SK-N-SH (cell line): Measurements from ENCODE around the gene LTB4R. TPM values are rescaled to one million over a fixed set of nuclear protein-coding genes. Genes with fewer than 3 reads are reported as not detected.
"Not testable (repeated sequence)": the region's sequence is repeated elsewhere in the genome, so short reads cannot be mapped to it uniquely, and the experiment has no call there.

Source experiments
- CTCF ChIA-PET: fragments of 300-600, 350-600 bp; formaldehyde crosslinking; extraction: SDS; loops from one replicate; lab custom pipeline; 2021; lab: Yijun Ruan, JAX
- POLR2A ChIA-PET: fragments of 350-600 bp; sonication (Branson Sonifier 250); formaldehyde crosslinking; extraction: SDS; loops from one replicate; lab custom pipeline; 2020; ENCODE audit warnings: antibody characterized with exemption, inconsistent platforms; lab: Yijun Ruan, JAX
- DNase-seq: peaks from one replicate; pipeline ENCODE4 v3.0.0; 2012
- H2AFZ ChIP-seq: fragments of 200-600 bp; sonication (generic); 2 replicates; pipeline ENCODE4 v1.8.1; 2016; ENCODE audit warnings: antibody characterized with exemption, mild to moderate bottlenecking, low read depth
- H3F3A ChIP-seq: fragments of 200-600 bp; sonication (generic); replicated peaks from 2 replicates; pipeline ENCODE3; 2016; ENCODE audit warnings: antibody characterized with exemption, mild to moderate bottlenecking; ENCODE audit not compliant: insufficient read depth
- H3K27ac ChIP-seq, 2 experiments: fragments of 200-500 bp in 1 of 2; fragments of 200-600 bp in 1 of 2; sonication (Bioruptor generic) in 1 of 2; sonication (generic), shearing (Covaris generic) in 1 of 2; 2 replicates each; pipeline versions ENCODE4 v1.5.1 to v1.6.1; 2014 to 2016; ENCODE audit warnings: low read depth in 2 of 2, inconsistent platforms in 1 of 2, low read length in 1 of 2, mild to moderate bottlenecking in 1 of 2, mixed read lengths in 1 of 2
- H3K27me3 ChIP-seq: fragments of 200-600 bp; sonication (generic), shearing (Covaris generic); 2 replicates; pipeline ENCODE4 v1.6.1; 2016; ENCODE audit warnings: mixed run types; ENCODE audit not compliant: insufficient read depth
- H3K36me3 ChIP-seq, 2 experiments: fragments of 200-500 bp in 1 of 2; fragments of 200-600 bp in 1 of 2; sonication (Bioruptor generic) in 1 of 2; sonication (generic) in 1 of 2; replicated peaks in 1 of 2; 2 replicates each; pipeline versions ENCODE3 to v1.5.1; 2014 to 2016; ENCODE audit warnings: low read length in 1 of 2, mild to moderate bottlenecking in 1 of 2; ENCODE audit not compliant: insufficient read depth in 2 of 2, control insufficient read depth in 1 of 2
- H3K4me1 ChIP-seq, 2 experiments: fragments of 200-500 bp in 1 of 2; fragments of 200-600 bp in 1 of 2; sonication (Bioruptor generic) in 1 of 2; sonication (generic), shearing (Covaris generic) in 1 of 2; 2 replicates each; pipeline versions ENCODE4 v1.5.1 to v1.6.1; 2014 to 2016; ENCODE audit warnings: low read depth in 1 of 2, low read length in 1 of 2, mixed run types in 1 of 2; ENCODE audit not compliant: insufficient read depth in 2 of 2, control insufficient read depth in 1 of 2
- H3K4me2 ChIP-seq: fragments of 200-600 bp; sonication (generic), shearing (Covaris generic); 2 replicates; pipeline ENCODE4 v1.6.1; 2017; ENCODE audit warnings: mixed run types
- H3K4me3 ChIP-seq, 2 experiments: fragments of 200-500 bp in 1 of 2; fragments of 200-600 bp in 1 of 2; sonication (Bioruptor generic) in 1 of 2; sonication (generic), shearing (Covaris generic) in 1 of 2; 2 replicates each; pipeline versions ENCODE4 v1.5.1 to v1.8.1; 2014 to 2016; ENCODE audit warnings: low read depth in 2 of 2, inconsistent platforms in 1 of 2, low read length in 1 of 2, mild to moderate bottlenecking in 1 of 2, mixed read lengths in 1 of 2, moderate library complexity in 1 of 2
- H3K79me2 ChIP-seq: fragments of 200-600 bp; sonication (generic); 2 replicates; pipeline ENCODE4 v1.8.1; 2017; ENCODE audit warnings: mild to moderate bottlenecking; ENCODE audit not compliant: insufficient read depth
- H3K9ac ChIP-seq: fragments of 200-600 bp; sonication (generic); 2 replicates; pipeline ENCODE4 v1.6.1; 2017; ENCODE audit warnings: mixed run types
- H3K9me2 ChIP-seq: fragments of 200-600 bp; sonication (generic); 2 replicates; pipeline ENCODE4 v1.6.1; 2017; ENCODE audit warnings: mixed run types
- H3K9me3 ChIP-seq: fragments of 200-600 bp; sonication (generic); 2 replicates; pipeline ENCODE4 v1.6.1; 2017; ENCODE audit warnings: mixed run types, mild to moderate bottlenecking, moderate library complexity
- H4K20me1 ChIP-seq: fragments of 200-600 bp; sonication (generic); 2 replicates; pipeline ENCODE4 v1.6.1; 2017; ENCODE audit warnings: mild to moderate bottlenecking, mixed run types; ENCODE audit not compliant: insufficient read depth
- EP300 ChIP-seq, 2 experiments: IDR thresholded peaks; 2 replicates each; pipeline versions ENCODE4 v1.4.0 to v1.6.1; 2012; ENCODE audit warnings: borderline replicate concordance in 1 of 2, low read depth in 1 of 2, low read length in 1 of 2
- EZH2phosphoT487 ChIP-seq: fragments of 200-600 bp; sonication (generic); IDR thresholded peaks from 2 replicates; pipeline ENCODE4 v1.6.1; 2017; ENCODE audit warnings: low read depth, mixed run types, mild to moderate bottlenecking, antibody characterized with exemption, moderate library complexity, borderline replicate concordance
- FOSL2 ChIP-seq: IDR thresholded peaks from 2 replicates; pipeline ENCODE4 v1.4.0; 2012; ENCODE audit warnings: low read depth, mild to moderate bottlenecking, moderate library complexity, borderline replicate concordance
- GATA2 ChIP-seq: sonication (generic); formaldehyde crosslinking; IDR thresholded peaks from 2 replicates; pipeline ENCODE4 v1.5.0; 2020; ENCODE audit warnings: mild to moderate bottlenecking, missing genetic modification reagents
- MXI1 ChIP-seq: IDR thresholded peaks from 2 replicates; pipeline ENCODE4 v1.6.1; 2012; ENCODE audit warnings: mild to moderate bottlenecking, low read depth, low read length, improper control_type of control experiment
- NFIC ChIP-seq: IDR thresholded peaks from 2 replicates; pipeline ENCODE4 v1.4.0; 2012; ENCODE audit warnings: borderline replicate concordance
- RAD21 ChIP-seq: IDR thresholded peaks from 2 replicates; pipeline ENCODE4 v1.6.1; 2012; ENCODE audit warnings: mild to moderate bottlenecking, low read length
- SIN3A ChIP-seq: IDR thresholded peaks from 2 replicates; pipeline ENCODE4 v1.6.1; 2012; ENCODE audit warnings: low read depth, mild to moderate bottlenecking, low read length, moderate library complexity, borderline replicate concordance
- TCF12 ChIP-seq: IDR thresholded peaks from 2 replicates; pipeline ENCODE4 v1.4.0; 2012
- WGBS: methylation state at CpG from one replicate; pipeline ENCODE4 v1.1.6; 2017; ENCODE audit warnings: low lambda C conversion rate; 5-methylcytosine and 5-hydroxymethylcytosine counted together
- polyA plus RNA-seq, 3 experiments: library from polyadenylated mRNA; depleted of rRNA; stranded (reverse); fragments of >200 nt; gene quantifications; 2 replicates each; pipeline ENCODE4 v1.2.3, GENCODE V29; 2012
- TF ChIP-seq, protein P1 (sequence below): fragments of 150-350 bp; IDR thresholded peaks from 2 replicates; pipeline ENCODE4 v1.6.1; 2016; ENCODE audit warnings: mild to moderate bottlenecking, low read depth, low read length
- TF ChIP-seq, protein P2 (sequence below): IDR thresholded peaks from 2 replicates; pipeline ENCODE4 v1.4.0; 2012; ENCODE audit warnings: low read depth, borderline replicate concordance
- TF ChIP-seq, protein P3 (sequence below): IDR thresholded peaks from 2 replicates; pipeline ENCODE4; 2012

Gene LTB4R
- polyA plus RNA-seq, 1 of the 3 experiments (the other 2 are of a cell fraction) = 11.9 TPM

DNA sequence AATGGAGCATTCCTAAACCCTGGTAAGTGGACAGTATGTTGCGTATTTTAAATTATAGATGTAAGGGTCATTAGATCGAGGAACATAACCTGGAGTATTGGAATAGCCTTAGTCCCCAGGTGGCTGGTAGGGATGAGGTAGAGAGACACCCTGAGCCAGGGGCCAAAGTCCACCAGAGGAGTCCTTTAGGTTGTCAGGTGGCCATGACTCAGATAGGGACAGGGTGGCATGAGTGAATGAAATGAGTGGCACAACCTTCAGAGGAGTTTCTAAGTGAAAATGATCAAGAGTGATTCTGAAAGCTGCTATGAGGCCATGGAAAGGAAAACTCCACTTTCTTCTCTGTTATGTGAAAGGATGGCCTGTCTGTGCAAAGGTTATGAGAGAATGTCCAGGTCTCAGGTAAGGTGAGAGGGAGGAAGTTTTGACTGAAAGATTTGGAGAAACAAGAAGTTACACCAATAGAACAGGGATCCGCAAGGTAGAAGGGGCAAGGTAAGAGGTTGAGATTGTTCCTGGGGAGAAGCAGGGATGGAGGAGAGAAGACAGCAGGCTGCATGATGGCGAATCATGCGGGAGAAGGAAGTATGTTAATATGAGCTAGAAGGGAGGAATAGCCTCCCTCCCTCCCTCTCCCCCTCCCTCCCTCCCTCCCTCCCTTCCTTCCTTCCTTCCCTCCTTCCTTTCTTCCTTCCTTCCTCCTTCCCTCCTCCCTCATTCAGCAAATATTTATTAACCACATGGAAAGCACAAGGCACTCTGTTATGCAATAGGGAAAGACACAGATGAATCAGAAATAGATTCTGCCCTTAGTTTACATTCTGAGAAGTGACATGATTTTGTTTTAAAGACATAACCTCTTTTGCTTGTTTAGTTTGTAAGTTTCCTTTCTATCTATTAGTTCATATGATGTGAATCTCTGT is 42.5 kb downstream of the LTB4R start:
- no peaks in the 10 kb centered on the region for H4K20me1 ChIP-seq
- H3K27ac ChIP-seq = no peak overlapping the region
- TF ChIP-seq, protein P1, sequence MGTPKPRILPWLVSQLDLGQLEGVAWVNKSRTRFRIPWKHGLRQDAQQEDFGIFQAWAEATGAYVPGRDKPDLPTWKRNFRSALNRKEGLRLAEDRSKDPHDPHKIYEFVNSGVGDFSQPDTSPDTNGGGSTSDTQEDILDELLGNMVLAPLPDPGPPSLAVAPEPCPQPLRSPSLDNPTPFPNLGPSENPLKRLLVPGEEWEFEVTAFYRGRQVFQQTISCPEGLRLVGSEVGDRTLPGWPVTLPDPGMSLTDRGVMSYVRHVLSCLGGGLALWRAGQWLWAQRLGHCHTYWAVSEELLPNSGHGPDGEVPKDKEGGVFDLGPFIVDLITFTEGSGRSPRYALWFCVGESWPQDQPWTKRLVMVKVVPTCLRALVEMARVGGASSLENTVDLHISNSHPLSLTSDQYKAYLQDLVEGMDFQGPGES = no peak
- TF ChIP-seq, protein P2, sequence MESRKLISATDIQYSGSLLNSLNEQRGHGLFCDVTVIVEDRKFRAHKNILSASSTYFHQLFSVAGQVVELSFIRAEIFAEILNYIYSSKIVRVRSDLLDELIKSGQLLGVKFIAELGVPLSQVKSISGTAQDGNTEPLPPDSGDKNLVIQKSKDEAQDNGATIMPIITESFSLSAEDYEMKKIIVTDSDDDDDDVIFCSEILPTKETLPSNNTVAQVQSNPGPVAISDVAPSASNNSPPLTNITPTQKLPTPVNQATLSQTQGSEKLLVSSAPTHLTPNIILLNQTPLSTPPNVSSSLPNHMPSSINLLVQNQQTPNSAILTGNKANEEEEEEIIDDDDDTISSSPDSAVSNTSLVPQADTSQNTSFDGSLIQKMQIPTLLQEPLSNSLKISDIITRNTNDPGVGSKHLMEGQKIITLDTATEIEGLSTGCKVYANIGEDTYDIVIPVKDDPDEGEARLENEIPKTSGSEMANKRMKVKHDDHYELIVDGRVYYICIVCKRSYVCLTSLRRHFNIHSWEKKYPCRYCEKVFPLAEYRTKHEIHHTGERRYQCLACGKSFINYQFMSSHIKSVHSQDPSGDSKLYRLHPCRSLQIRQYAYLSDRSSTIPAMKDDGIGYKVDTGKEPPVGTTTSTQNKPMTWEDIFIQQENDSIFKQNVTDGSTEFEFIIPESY = no peak
- no peak for TF ChIP-seq TCF12
- no peak for TF ChIP-seq EZH2phosphoT487
- TF ChIP-seq NFIC = no peak
- no peak for TF ChIP-seq EP300 (IDR thresholded peaks at IDR 0.05; ENCODE audit: borderline replicate concordance in 1 of 2, low read depth in 1 of 2, low read length in 1 of 2)
- TF ChIP-seq RAD21 = no peak
- no peak for TF ChIP-seq SIN3A
- no peak for TF ChIP-seq MXI1
- no peak for TF ChIP-seq GATA2 (CRISPR knock-in tag)
- no peak for TF ChIP-seq FOSL2
- TF ChIP-seq, protein P3, sequence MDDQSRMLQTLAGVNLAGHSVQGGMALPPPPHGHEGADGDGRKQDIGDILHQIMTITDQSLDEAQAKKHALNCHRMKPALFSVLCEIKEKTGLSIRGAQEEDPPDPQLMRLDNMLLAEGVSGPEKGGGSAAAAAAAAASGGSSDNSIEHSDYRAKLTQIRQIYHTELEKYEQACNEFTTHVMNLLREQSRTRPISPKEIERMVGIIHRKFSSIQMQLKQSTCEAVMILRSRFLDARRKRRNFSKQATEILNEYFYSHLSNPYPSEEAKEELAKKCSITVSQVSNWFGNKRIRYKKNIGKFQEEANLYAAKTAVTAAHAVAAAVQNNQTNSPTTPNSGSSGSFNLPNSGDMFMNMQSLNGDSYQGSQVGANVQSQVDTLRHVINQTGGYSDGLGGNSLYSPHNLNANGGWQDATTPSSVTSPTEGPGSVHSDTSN = no peak
- H3K4me1 ChIP-seq = no peaks in the 10 kb centered on the region; a peak in 1 of 4 replicates
- H3K4me2 ChIP-seq = no peak overlapping the region
- no peak overlapping the region for H3K4me3 ChIP-seq
- H3K9me3 ChIP-seq = no peaks in the 10 kb centered on the region
- no peaks in the 10 kb centered on the region for H3K79me2 ChIP-seq
- no peak overlapping the region for H2AFZ ChIP-seq
- peaks cover 57% of the 10 kb centered on the region for H3K27me3 ChIP-seq
- no peak overlapping the region for H3K9ac ChIP-seq
- H3F3A ChIP-seq = no peaks in the 10 kb centered on the region
- H3K36me3 ChIP-seq = no peaks in the 10 kb centered on the region
- WGBS = 49% methylated on average over 5 of the region's 5 CpGs
- H3K9me2 ChIP-seq = no peaks in the 10 kb centered on the region
- CTCF ChIA-PET = interaction anchor here (1.3 to 5.0 kb wide), 3 partner anchors 12 to 20 kb away, joined by 4 to 32 read pairs (median 21); partner anchors contain the start of gene ADCY4
- no peak for DNase-seq
- POLR2A ChIA-PET = no interaction called here

DNA sequence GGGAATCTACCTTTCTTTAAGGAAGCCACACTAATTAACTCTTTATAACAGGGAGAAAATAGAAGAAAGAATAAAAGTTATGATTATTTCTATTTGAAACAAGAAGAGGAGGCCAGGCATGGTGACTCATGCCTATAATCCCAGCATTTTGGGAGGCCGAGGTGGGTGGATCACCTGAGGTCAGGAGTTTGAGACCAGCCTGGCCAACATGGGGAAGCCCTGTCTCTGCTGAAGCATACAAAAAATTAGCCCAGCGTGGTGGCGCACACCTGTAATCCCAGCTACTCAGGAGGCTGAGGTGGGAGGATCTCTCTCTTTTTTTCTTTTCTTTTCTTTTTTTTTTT is 43.2 kb downstream of the LTB4R start:
- H3K27me3 ChIP-seq = peaks cover 54% of the 10 kb centered on the region
- H3K27ac ChIP-seq, H2AFZ ChIP-seq, H3K79me2 ChIP-seq, H3K36me3 ChIP-seq, H3K9ac ChIP-seq, H3K4me3 ChIP-seq, H3K4me1 ChIP-seq, POLR2A ChIA-PET, H3K9me3 ChIP-seq, H3K9me2 ChIP-seq, H3K4me2 ChIP-seq, H3F3A ChIP-seq, DNase-seq, H4K20me1 ChIP-seq: not testable (repeated sequence)
- CTCF ChIA-PET = interaction anchor here (1.3 to 3.5 kb wide), 2 partner anchors 12 to 21 kb away, joined by 4 to 21 read pairs; no protein-coding TSS in a partner anchor
- WGBS = 57% methylated on average over 3 of the region's 3 CpGs
